Aorta (tissue), 5 donors: ENCODE results near the gene DNAJC2. TPM values are rescaled to one million over a fixed set of nuclear protein-coding genes. Genes with fewer than 3 reads are reported as not detected.

Experiments used
- ATAC-seq: fragments of 200-7000 bp; cut with Tn5 transposase; one replicate; pipeline ENCODE4 v1.9.1; 2022; ENCODE audit warnings: moderate library complexity; ENCODE audit not compliant: low FRiP score
- DNase-seq, 2 donors: peaks; one replicate each; pipeline ENCODE4 v3.0.0-alpha.2; 2020
- H3K27ac ChIP-seq, 2 donors: one replicate each; pipeline ENCODE4 v1.5.1; 2013; ENCODE audit warnings: low read length in 2 of 2, mild to moderate bottlenecking in 2 of 2, moderate library complexity in 2 of 2, control low read depth in 1 of 2, inconsistent platforms in 1 of 2, low read depth in 1 of 2
- H3K27me3 ChIP-seq, 2 donors: one replicate each; pipeline ENCODE4 v1.6.1; 2013; ENCODE audit warnings: control low read depth in 1 of 2, low read length in 1 of 2, mild to moderate bottlenecking in 1 of 2, moderate library complexity in 1 of 2; ENCODE audit not compliant: insufficient read depth in 2 of 2, control insufficient read depth in 1 of 2
- H3K36me3 ChIP-seq, 2 donors: one replicate each; pipeline ENCODE4 v1.6.1; 2013; ENCODE audit warnings: control low read depth in 1 of 2, low read length in 1 of 2, mild to moderate bottlenecking in 1 of 2; ENCODE audit not compliant: insufficient read depth in 2 of 2, control insufficient read depth in 1 of 2
- H3K4me1 ChIP-seq, 2 donors: one replicate each; pipeline ENCODE4 v1.6.1; 2013; ENCODE audit warnings: low read length in 2 of 2, control low read depth in 1 of 2, mild to moderate bottlenecking in 1 of 2, moderate library complexity in 1 of 2; ENCODE audit not compliant: insufficient read depth in 2 of 2, control insufficient read depth in 1 of 2
- H3K4me3 ChIP-seq, 2 donors: one replicate each; pipeline ENCODE4 v1.5.1; 2013; ENCODE audit warnings: low read length in 2 of 2, control low read depth in 1 of 2, mild to moderate bottlenecking in 1 of 2
- H3K9me3 ChIP-seq: one replicate; pipeline ENCODE4 v1.6.1; 2013; ENCODE audit warnings: mild to moderate bottlenecking, low read length; ENCODE audit not compliant: control insufficient read depth
- WGBS, 2 donors: extraction: QIAGEN DNeasy Blood & Tissue Kit; methylation state at CpG; one replicate each; pipeline ENCODE4 v1.1.7; 2013; 5-methylcytosine and 5-hydroxymethylcytosine counted together
- intact Hi-C, 2 donors: fragments of 100-400 bp; cut with DNase I; formaldehyde crosslinking; loops; one replicate each; pipeline versions ENCODE4 v1.14.2 to v1.15.0; 2022
- polyA plus RNA-seq, 2 donors: library from polyadenylated mRNA; stranded (reverse); fragments of 200-250 nt; gene quantifications; one replicate each; pipeline ENCODE4 v1.2.3, GENCODE V29; 2013
- total RNA-seq, 2 donors: library from RNA; stranded (reverse); fragmentation: NEBNext Ultra II Directional; extraction: Animal tissue kit (Norgen Biotek cat#: 25700); gene quantifications; one replicate each; pipeline ENCODE4 v1.2.1, GENCODE V29; 2021
- donor health status: healthy with polysubstance abuse.
- donor health status: Bipolar disorder and iron deficiency.
- donor health status: DM: no; HTN: no; CAD: no.
- donor health status: DM: no; HTN: no; CAD: no.
- donor health status: DM: yes; HTN: yes; CAD: no.

Gene DNAJC2
- total and polyA plus RNA-seq, 4 donors: 16.2 to 25.2 (median 24.3) TPM

GRCh38 chr7:103380395-103381191 lies 36.0 kb upstream of the DNAJC2 start:
- no peak overlapping the region for H3K27ac ChIP-seq
- intact Hi-C loops: no loop called here
- ATAC-seq: no peak
- no peaks in the 10 kb centered on the region for H3K4me1 ChIP-seq
- H3K27me3 ChIP-seq: no peaks in the 10 kb centered on the region
- no peak overlapping the region for H3K4me3 ChIP-seq
- 62 to 69% methylated on average over 5 of the region's 5 CpGs for WGBS, 2 donors
- no peaks in the 10 kb centered on the region for H3K9me3 ChIP-seq
- no peak for DNase-seq
- no peaks in the 10 kb centered on the region for H3K36me3 ChIP-seq

DNA sequence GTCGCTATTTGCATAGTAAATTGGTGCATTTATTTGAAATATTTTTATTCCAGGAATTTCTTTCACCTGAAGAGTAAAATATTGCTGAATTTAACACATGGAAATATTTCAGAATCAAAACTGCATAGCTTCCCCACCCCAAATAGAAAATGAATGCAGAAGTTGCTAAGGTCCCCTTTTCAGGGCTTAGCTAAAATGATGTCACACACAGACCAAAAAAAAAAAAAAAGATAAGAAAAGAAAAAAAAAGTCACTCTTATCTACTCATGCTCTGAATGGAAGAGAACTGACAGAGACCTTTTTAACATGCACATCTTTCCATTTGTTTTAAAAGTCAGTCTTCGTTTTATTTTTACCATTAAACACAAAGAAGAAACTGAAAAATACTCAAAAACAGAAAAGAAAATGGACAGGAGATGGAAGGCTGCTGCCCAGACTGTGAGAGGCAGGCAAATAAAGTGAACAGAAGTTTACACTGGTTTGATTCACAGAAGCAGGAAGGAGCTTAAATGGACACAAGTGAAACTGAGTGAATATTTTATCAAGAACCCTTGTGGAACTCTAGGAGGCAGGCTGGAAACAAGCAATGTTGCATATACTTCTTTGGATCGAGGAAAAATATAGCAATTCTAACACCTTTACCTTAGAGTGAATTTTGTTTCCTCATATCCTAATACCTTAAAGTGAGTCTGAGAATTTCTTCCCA lies 34.9 kb upstream of the DNAJC2 start:
- ATAC-seq (no peak), DNase-seq (no peak)
- H3K27me3 ChIP-seq: no peaks in the 10 kb centered on the region
- no peaks in the 10 kb centered on the region for H3K9me3 ChIP-seq
- no peak overlapping the region for H3K27ac ChIP-seq
- no peaks in the 10 kb centered on the region for H3K36me3 ChIP-seq
- intact Hi-C loops: no loop called here
- H3K4me1 ChIP-seq: no peaks in the 10 kb centered on the region
- no peak overlapping the region for H3K4me3 ChIP-seq
- WGBS, 2 donors: 63% methylated on average over 3 of the region's 3 CpGs

DNA sequence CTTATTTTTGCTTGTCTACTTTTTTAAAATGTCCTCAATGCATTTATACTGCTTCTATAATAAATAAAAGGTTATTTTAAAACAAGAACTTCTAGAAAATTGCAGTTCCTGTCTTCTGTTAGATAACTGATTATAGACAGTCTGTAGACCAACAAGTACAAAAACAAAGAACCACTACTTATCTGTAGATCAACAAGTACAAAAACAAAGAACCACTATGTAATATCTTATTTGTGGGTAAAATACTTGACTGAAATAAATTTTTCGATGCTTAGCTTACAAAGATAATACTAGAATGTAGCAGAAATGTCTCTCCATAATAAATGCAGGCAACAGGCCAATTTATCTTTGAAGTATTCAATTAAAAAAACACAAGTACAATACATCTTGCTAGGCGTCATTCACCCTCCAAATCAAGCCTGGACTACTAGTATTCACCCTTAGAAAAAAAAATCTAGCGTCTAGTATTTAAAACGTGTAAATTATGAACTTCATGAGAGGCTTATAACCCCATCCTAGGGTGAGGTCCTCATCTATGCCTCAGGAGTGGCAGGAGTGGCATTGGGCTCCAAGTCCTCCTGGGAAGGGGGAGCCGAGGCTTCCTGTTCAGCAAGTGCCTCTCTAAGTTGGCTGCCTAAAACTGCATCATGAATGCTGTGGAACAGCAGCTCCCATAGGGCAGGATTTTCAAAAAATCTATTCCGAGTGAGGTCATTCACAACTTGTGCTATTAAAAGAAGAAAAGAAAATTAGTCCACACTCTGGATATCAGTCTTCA lies 29.5 kb upstream of the DNAJC2 start:
- WGBS, 2 donors: 27% methylated on average over 6 of the region's 6 CpGs
- Histone ChIP-seq H3K4me1 (peaks cover 0 to 1% of the 10 kb centered on the region in 2 donors), H3K9me3 (no peaks in the 10 kb centered on the region), H3K4me3 (no peak overlapping the region), H3K27ac (no peak overlapping the region), H3K36me3 (no peaks in the 10 kb centered on the region), H3K27me3 (no peaks in the 10 kb centered on the region)
- DNase-seq (no peak), ATAC-seq (no peak)
- intact Hi-C loops: no loop called here

DNA sequence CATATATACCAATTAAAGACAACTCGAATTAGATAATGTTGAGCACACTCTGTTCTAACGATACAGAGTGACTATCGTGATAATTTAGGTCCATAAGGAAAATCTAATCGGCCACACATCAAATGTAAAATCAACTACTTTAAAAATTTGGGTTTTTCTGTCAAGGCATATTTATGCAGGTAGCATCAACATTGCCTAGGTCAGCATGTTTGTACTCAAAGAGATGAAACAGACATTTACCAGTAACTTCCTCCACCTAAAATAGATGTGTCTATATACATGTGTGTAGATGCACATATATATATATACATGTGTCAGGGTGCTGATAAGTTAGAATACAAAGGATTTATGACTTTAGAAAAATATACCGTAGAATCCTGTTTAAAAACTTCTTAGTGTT lies 24.9 kb upstream of the DNAJC2 start:
- DNase-seq: no peak
- WGBS, 2 donors: 94% methylated on average over 5 of the region's 5 CpGs
- no peak overlapping the region for H3K4me3 ChIP-seq
- ATAC-seq: no peak
- intact Hi-C loops: no loop called here
- no peak overlapping the region for H3K27ac ChIP-seq
- peaks cover 0 to 12% of the 10 kb centered on the region in 2 donors for H3K36me3 ChIP-seq
- no peaks in the 10 kb centered on the region for H3K27me3 ChIP-seq
- no peaks in the 10 kb centered on the region for H3K9me3 ChIP-seq
- peaks cover 0 to 1% of the 10 kb centered on the region in 2 donors for H3K4me1 ChIP-seq

GRCh38 chr7:103349805-103350204 lies 5.2 kb upstream of the DNAJC2 start:
- 49 to 56% methylated on average over 1 of the region's 1 CpG for WGBS, 2 donors
- ATAC-seq: no peak
- H3K27me3 ChIP-seq: no peaks in the 10 kb centered on the region
- peaks cover 2 to 12% of the 10 kb centered on the region in 2 donors for H3K4me1 ChIP-seq
- no peak overlapping the region for H3K4me3 ChIP-seq
- no peak overlapping the region for H3K27ac ChIP-seq
- no peak for DNase-seq
- no peaks in the 10 kb centered on the region for H3K9me3 ChIP-seq
- H3K36me3 ChIP-seq: no peaks in the 10 kb centered on the region
- intact Hi-C loops: no loop called here

- H3K4me1 ChIP-seq: peaks cover 2 to 12% of the 10 kb centered on the region in 2 donors
- H3K36me3 ChIP-seq: no peaks in the 10 kb centered on the region
- no peak overlapping the region for H3K27ac ChIP-seq
- peak overlapping the region in 1 of 2 donors; percentile 18 for H3K4me3 ChIP-seq
- ATAC-seq: no peak
- no peaks in the 10 kb centered on the region for H3K27me3 ChIP-seq
- WGBS, 2 donors: 31 to 33% methylated on average over 2 of the region's 2 CpGs
- no peak for DNase-seq
- no peaks in the 10 kb centered on the region for H3K9me3 ChIP-seq
- intact Hi-C loops: no loop called here
Measured at GRCh38 chr7:103348959-103349358, 4.4 kb upstream of the DNAJC2 start.

- Histone ChIP-seq H3K36me3 (no peaks in the 10 kb centered on the region), H3K9me3 (no peaks in the 10 kb centered on the region), H3K27ac (no peak overlapping the region), H3K4me1 (peaks cover 2 to 15% of the 10 kb centered on the region in 2 donors), H3K4me3 (peak overlapping the region; percentile 91 to 95), H3K27me3 (no peaks in the 10 kb centered on the region)
- DNase-seq (no peak), ATAC-seq (no peak)
- intact Hi-C loops: no loop called here
- 10 to 13% methylated on average over 13 of the region's 13 CpGs for WGBS, 2 donors
Measured at GRCh38 chr7:103348452-103348851, 3.9 kb upstream of the DNAJC2 start.

DNA sequence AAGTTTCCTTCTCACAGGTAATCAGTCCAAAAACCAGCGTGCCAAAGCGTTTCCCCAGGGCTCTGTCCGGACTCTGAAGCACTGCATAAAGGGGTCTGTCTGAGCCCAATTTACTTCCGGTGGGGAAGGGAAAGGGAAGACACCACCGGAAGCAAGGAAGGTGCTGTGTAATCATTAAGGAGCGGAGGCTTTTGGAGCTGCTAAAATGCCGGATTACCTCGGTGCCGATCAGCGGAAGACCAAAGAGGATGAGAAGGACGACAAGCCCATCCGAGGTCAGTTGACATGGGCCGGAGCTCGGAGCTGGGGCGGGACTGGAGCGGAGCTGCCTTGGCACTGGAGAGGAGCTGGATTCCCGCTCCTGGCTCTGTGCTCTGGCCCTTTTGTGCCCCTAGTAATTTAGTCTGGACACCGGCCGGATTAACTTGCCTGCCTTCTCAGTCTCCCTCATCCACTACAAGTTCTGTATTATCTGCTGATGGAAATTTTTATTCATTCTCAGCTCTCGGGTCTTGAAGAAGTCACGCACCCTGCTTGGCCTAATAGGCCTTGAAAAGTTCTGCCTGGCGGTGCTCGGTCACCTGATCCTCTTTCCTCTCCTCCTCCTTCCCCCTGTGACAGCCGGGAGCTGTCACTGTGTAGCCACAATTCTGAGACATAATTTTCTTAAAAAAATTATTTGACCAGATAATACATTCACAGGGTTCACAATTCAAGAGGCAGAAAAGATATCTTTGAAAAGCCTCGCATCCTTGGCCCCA lies 3.1 kb upstream of the DNAJC2 start, which contains the start of gene PSMC2:
TSS of gene PSMC2 (plus strand) at position 137 of the 761 bp plus-strand sequence. CDS start at position 206, 69 bp downstream.
- ATAC-seq: peak; percentile 90
- intact Hi-C loops: no loop called here
- Histone ChIP-seq H3K4me3 (peak within 1 kb of the TSS; percentile 91 to 95), H3K27me3 (no peaks in the 10 kb centered on the region), H3K4me1 (peaks cover 2 to 16% of the 10 kb centered on the region in 2 donors), H3K9me3 (no peaks in the 10 kb centered on the region), H3K27ac (peak within 1 kb of the TSS; percentile 72 to 90), H3K36me3 (no peaks in the 10 kb centered on the region)
- peak; percentile 85 to 86 for DNase-seq
- WGBS, 2 donors: 0% methylated on average over 25 of the region's 25 CpGs
